OCI-LY3 (cell line): ENCODE data around the gene AUTS2.

ENCODE experiments used
- H2AFZ ChIP-seq: fragments of 200-600, 300-600 bp; shearing (Covaris generic); 2 replicates; pipeline ENCODE4 v1.6.0; 2014; ENCODE audit warnings: antibody characterized with exemption, low read depth, low read length
- H3K27ac ChIP-seq: fragments of 200-600, 300-600 bp; sonication (generic); 2 replicates; pipeline ENCODE4 v1.5.1; 2014; ENCODE audit warnings: mild to moderate bottlenecking, low read length, moderate library complexity, mixed read lengths
- H3K27me3 ChIP-seq: fragments of 200-600, 300-600 bp; sonication (generic); 2 replicates; pipeline ENCODE4 v1.6.1; 2014; ENCODE audit warnings: low read depth, low read length, mixed read lengths
- H3K36me3 ChIP-seq: fragments of 200-600, 300-600 bp; sonication (generic); replicated peaks from 2 replicates; pipeline ENCODE3; 2014; ENCODE audit warnings: low read depth, low read length, mixed read lengths
- H3K4me1 ChIP-seq: fragments of 300-600, 200-600 bp; sonication (generic); 2 replicates; pipeline ENCODE4 v1.6.1; 2014; ENCODE audit warnings: low read length, mixed read lengths
- H3K4me2 ChIP-seq: fragments of 200-600, 300-600 bp; sonication (generic); 2 replicates; pipeline ENCODE4 v1.6.1; 2014; ENCODE audit warnings: low read length, mixed read lengths
- H3K4me3 ChIP-seq: fragments of 300-600, 200-600 bp; sonication (generic); 2 replicates; pipeline ENCODE4 v1.5.1; 2014; ENCODE audit warnings: antibody characterized with exemption, mild to moderate bottlenecking, low read length, moderate library complexity
- H3K79me2 ChIP-seq: fragments of 300-600, 200-600 bp; shearing (Covaris generic); 2 replicates; pipeline ENCODE4 v1.6.1; 2014; ENCODE audit warnings: mild to moderate bottlenecking, low read length, mixed read lengths
- H3K9ac ChIP-seq: fragments of 300-600, 200-600 bp; shearing (Covaris generic); 2 replicates; pipeline ENCODE4 v1.6.0; 2014; ENCODE audit warnings: mild to moderate bottlenecking, low read length, moderate library complexity
- H3K9me3 ChIP-seq: fragments of 200-600, 300-600 bp; shearing (Covaris generic); 2 replicates; pipeline ENCODE4 v1.6.1; 2014; ENCODE audit warnings: low read length, mixed read lengths; ENCODE audit not compliant: insufficient read depth
- H4K20me1 ChIP-seq: fragments of 200-600, 300-600 bp; sonication (generic); 2 replicates; pipeline ENCODE4 v1.6.1; 2016; ENCODE audit warnings: low read length, mixed read lengths; ENCODE audit not compliant: insufficient read depth
- EZH2phosphoT487 ChIP-seq: fragments of 200-600 bp; shearing (Covaris generic); IDR thresholded peaks from 2 replicates; pipeline ENCODE4 v1.6.1; 2018; ENCODE audit warnings: antibody characterized with exemption, mixed run types, low read depth
- TF ChIP-seq, protein P1 (sequence below): fragments of 200-600, 300-600 bp; sonication (generic); IDR thresholded peaks from 2 replicates; pipeline ENCODE4 v1.5.1; 2014; ENCODE audit warnings: antibody characterized with exemption, low read length, low read depth

Gene AUTS2

DNA sequence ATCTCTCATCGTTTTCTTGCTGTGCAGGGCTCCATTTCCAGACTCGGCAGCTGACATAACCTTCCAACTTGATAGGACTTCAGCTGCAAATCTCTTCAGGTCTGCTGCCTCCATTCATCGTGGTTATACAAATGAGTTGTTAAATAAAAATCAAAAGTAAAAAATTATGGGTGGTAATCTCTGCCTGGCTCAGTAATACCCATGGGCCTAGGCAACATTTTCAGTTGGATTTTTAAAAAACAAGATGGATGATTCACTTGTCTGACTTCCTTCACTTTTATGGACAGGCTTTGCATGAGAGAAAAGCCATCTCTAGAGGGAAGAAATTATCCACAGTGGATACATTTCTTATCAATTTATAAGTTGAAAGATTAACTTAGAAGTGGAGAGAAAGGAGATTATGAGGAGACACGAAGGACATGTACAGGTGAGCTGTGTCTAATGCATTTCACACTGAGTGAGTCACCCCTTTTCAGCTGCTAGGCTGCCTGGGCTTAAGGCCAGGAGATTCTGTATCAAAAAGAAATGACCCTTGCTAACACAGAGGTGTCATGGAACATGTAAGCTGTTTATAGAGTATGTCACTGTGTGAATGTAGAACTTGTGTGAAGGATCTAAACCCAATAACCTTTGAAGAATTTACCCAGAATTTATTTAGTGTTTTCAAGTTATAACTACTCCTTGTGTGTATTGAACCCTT lies 495.1 kb downstream of the AUTS2 start:
- Histone ChIP-seq H3K9ac (no peak overlapping the region), H3K36me3 (no peaks in the 10 kb centered on the region), H3K4me3 (no peak overlapping the region), H3K4me1 (no peaks in the 10 kb centered on the region), H2AFZ (no peak overlapping the region), H3K4me2 (no peak overlapping the region), H3K79me2 (no peaks in the 10 kb centered on the region), H3K27me3 (no peaks in the 10 kb centered on the region), H3K9me3 (no peaks in the 10 kb centered on the region), H3K27ac (no peak overlapping the region), H4K20me1 (no peaks in the 10 kb centered on the region)
- TF ChIP-seq EZH2phosphoT487 = no peak
- TF ChIP-seq, protein P1, sequence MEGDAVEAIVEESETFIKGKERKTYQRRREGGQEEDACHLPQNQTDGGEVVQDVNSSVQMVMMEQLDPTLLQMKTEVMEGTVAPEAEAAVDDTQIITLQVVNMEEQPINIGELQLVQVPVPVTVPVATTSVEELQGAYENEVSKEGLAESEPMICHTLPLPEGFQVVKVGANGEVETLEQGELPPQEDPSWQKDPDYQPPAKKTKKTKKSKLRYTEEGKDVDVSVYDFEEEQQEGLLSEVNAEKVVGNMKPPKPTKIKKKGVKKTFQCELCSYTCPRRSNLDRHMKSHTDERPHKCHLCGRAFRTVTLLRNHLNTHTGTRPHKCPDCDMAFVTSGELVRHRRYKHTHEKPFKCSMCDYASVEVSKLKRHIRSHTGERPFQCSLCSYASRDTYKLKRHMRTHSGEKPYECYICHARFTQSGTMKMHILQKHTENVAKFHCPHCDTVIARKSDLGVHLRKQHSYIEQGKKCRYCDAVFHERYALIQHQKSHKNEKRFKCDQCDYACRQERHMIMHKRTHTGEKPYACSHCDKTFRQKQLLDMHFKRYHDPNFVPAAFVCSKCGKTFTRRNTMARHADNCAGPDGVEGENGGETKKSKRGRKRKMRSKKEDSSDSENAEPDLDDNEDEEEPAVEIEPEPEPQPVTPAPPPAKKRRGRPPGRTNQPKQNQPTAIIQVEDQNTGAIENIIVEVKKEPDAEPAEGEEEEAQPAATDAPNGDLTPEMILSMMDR = no peak

DNA sequence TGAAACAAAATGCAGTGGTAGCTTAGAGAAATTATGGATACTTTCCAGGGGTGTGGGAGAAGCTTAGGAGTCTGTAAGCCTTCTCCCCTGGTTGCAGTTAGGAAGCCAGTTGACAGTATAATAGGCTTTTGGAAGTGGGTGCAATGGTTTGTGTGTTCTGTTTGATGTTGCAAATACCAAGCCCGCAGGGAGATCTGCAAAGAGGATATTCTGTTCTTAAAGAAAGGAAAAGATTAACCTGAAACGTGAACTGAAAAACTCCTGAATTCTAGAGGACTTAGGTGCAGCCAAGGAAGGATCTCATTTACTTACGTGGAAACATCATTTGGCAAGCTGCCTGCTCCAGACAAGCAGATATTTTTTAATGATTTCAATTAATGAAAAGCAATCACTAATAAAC lies 496.6 kb downstream of the AUTS2 start:
- H3K9ac ChIP-seq = no peak overlapping the region
- no peaks in the 10 kb centered on the region for H3K9me3 ChIP-seq
- H3K4me3 ChIP-seq = no peak overlapping the region
- H3K4me2 ChIP-seq = no peak overlapping the region
- no peak overlapping the region for H2AFZ ChIP-seq
- no peaks in the 10 kb centered on the region for H3K4me1 ChIP-seq
- no peaks in the 10 kb centered on the region for H3K79me2 ChIP-seq
- H3K27me3 ChIP-seq = no peaks in the 10 kb centered on the region
- no peaks in the 10 kb centered on the region for H4K20me1 ChIP-seq
- TF ChIP-seq, protein P1 = no peak
- no peak for TF ChIP-seq EZH2phosphoT487
- no peak overlapping the region for H3K27ac ChIP-seq
- no peaks in the 10 kb centered on the region for H3K36me3 ChIP-seq

DNA sequence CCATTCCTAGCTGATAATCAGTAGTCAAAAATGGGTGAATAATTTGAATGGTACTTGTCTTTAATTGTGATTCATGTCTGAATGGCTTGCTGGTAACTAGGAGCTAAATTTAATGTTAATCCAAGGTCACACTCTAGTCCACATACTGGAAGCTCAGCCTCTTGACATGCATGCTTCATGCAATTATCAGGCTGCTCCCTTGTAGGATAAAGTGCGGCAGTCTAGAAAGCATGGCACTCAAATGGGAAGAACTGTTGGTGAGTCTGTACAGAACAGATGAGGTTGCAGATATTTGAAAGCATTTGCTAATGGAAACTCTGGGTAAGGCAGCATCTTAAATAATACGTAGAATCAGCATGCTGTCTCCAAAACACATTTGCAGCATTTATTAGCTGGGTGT lies 499.4 kb downstream of the AUTS2 start:
- TF ChIP-seq EZH2phosphoT487 = no peak
- TF ChIP-seq, protein P1 = no peak
- no peak overlapping the region for H3K4me2 ChIP-seq
- H4K20me1 ChIP-seq = no peaks in the 10 kb centered on the region
- no peaks in the 10 kb centered on the region for H3K4me1 ChIP-seq
- no peak overlapping the region for H3K9ac ChIP-seq
- no peaks in the 10 kb centered on the region for H3K9me3 ChIP-seq
- H3K36me3 ChIP-seq = no peaks in the 10 kb centered on the region
- no peak overlapping the region for H3K4me3 ChIP-seq
- no peaks in the 10 kb centered on the region for H3K79me2 ChIP-seq
- no peaks in the 10 kb centered on the region for H3K27me3 ChIP-seq
- no peak overlapping the region for H3K27ac ChIP-seq
- H2AFZ ChIP-seq = no peak overlapping the region

DNA sequence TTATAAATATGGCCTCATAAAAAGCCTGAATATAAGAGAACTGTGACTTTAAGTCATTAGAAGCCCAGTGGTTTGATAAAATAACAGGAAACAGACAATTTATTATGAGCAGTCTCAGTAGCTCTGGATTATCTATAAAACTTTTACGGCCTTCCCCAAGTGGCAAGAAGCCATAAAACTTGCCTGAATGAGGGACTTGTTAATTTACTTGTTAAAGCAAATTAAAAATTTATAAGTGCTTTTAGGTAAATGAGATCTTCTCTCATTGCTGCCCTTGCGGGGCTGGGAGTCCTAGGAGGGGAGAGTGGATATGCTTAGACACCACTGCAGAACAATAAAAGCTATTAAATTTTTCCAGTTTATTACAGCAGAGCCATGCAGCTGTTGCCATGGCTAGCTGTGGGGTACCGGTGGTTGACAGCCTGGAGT lies 499.9 kb downstream of the AUTS2 start:
- Histone ChIP-seq H3K9ac (no peak overlapping the region), H3K4me3 (no peak overlapping the region), H3K36me3 (no peaks in the 10 kb centered on the region), H3K27ac (no peak overlapping the region), H2AFZ (no peak overlapping the region), H3K79me2 (no peaks in the 10 kb centered on the region), H3K27me3 (no peaks in the 10 kb centered on the region), H4K20me1 (no peaks in the 10 kb centered on the region), H3K9me3 (no peaks in the 10 kb centered on the region), H3K4me2 (no peak overlapping the region), H3K4me1 (no peaks in the 10 kb centered on the region)
- no peak for TF ChIP-seq EZH2phosphoT487
